ENCODE data around the gene NHLRC4. TPM values are rescaled to one million over a fixed set of nuclear protein-coding genes. Genes with fewer than 3 reads are reported as not detected.

NHLRC4 gene
- total and polyA plus RNA-seq, 2 of the 8 experiments (the other 6 are each of a cell fraction or from before 2014, with no cell fraction given), result 0.60 to 0.76 TPM

- TF ChIP-seq ATF2 (IDR thresholded peaks at IDR 0.05; ENCODE audit: low read length) (no peak), MAX (IDR thresholded peaks at IDR 0.05) (no peak)
Observed at GRCh38 chr16:553601-554296, 13.1 kb upstream of the NHLRC4 start (continued).

All from H1 (cell line).